ENCODE data around the gene PCGF6.
"Not testable (repeated sequence)": the region's sequence is repeated elsewhere in the genome, so short reads cannot be mapped to it uniquely, and the experiment has no call there.

PCGF6 gene

DNA sequence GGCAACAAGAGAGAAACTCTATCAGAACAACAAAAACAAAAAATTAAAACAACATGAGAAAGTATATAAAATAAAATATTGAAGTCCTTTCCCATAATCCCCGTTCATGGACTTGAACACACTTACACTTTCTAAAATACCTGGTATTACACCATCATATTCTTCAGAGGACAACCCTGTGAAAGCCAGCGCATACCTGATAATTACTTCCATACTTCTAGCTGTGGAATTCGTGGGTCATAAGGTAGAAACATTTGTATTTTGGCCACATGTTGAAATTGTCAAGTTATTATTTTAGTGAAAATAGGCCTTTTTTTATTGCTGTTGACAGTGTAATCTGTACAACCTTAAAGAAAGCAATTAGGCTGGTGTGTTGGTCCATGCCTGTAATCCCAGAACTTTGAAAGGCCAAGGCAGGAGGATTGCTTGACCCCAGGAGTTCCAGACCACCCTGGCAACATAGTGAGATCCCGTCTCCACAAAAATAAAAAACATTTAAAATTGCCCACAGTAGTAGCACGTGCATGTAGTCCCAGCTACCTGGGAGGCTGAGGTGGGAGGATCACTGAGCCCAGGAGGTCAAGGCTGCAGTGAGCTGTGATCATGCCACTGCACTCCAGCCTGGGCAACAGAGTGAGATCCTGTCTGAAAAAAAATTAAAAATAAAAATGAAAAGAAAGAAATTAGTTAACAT is 5.1 kb upstream of the PCGF6 start:
- DNase-seq (ENCODE audit: low read depth), result no peak
- H3K4me3 ChIP-seq (ENCODE audit: low read depth, low read length), result no peak overlapping the region
- TF ChIP-seq, protein P1, sequence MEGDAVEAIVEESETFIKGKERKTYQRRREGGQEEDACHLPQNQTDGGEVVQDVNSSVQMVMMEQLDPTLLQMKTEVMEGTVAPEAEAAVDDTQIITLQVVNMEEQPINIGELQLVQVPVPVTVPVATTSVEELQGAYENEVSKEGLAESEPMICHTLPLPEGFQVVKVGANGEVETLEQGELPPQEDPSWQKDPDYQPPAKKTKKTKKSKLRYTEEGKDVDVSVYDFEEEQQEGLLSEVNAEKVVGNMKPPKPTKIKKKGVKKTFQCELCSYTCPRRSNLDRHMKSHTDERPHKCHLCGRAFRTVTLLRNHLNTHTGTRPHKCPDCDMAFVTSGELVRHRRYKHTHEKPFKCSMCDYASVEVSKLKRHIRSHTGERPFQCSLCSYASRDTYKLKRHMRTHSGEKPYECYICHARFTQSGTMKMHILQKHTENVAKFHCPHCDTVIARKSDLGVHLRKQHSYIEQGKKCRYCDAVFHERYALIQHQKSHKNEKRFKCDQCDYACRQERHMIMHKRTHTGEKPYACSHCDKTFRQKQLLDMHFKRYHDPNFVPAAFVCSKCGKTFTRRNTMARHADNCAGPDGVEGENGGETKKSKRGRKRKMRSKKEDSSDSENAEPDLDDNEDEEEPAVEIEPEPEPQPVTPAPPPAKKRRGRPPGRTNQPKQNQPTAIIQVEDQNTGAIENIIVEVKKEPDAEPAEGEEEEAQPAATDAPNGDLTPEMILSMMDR (IDR thresholded peaks at IDR 0.05; ENCODE audit: insufficient read depth, low read depth, low read length, missing control alignments), result no peak

DNA sequence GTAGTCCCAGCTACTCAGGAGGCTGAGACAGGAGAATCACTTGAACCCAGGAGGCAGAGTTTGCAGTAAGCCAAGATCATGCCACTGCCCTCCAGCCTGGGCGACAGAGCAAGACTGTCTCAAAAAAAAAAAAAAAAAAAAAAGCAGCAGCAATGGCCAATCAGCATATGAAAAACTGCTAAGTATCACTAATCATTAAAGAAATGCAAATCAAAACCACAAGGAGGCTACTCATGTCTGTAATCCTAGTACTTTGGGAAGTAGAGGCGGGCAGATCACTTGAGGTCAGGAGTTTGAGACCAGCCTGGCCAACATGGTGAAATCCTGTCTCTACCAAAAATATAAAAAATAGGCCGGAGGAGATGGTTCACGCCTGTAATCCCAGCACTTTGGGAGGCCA is 3.6 kb upstream of the PCGF6 start:
- DNase-seq (ENCODE audit: low read depth); H3K4me3 ChIP-seq (ENCODE audit: low read depth, low read length): not testable (repeated sequence)

DNA sequence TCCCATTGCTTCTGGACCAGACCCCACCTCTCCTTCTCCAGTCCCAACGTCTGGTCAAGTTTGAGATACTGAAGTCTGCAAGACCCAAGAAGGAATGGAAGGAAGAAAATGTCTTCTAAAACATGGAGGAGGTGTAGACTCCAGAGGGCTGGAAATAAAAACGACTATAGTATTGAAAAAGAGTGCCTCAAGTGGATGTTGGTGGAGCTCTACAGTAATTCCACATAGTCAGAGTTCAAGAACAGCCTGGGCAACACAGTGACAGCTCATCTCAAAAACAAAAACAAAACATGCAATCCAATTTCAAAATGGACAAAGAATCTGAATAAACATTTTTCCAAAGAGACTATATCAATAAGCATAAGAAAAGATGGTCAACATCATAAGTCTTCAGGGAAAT is 2.3 kb upstream of the PCGF6 start:
- H3K4me3 ChIP-seq (ENCODE audit: low read depth, low read length), result no peak overlapping the region
- DNase-seq (ENCODE audit: low read depth), result peak; percentile 12
- TF ChIP-seq, protein P1 (IDR thresholded peaks at IDR 0.05; ENCODE audit: insufficient read depth, low read depth, low read length, missing control alignments), result no peak

DNA sequence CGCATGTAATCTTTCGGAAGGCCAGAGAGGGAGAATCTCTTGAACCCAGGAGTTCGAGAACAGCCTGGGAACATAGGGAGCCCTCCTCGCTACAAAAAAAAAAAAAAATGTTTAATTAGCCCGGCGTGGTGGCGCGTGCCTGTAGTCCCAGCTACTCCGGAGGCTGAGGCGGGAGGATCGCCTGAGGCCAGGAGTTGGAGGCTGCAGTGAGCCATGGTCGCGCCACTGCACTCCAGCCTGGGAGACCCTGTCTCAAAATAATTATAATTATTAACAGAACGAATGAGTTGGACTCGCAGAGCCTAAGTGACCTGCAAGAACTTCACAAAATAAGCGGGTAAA is 794 bp downstream of the PCGF6 start:
- TF ChIP-seq, protein P1 (IDR thresholded peaks at IDR 0.05; ENCODE audit: insufficient read depth, low read depth, low read length, missing control alignments), result no peak
- DNase-seq (ENCODE audit: low read depth), result no peak
- peak overlapping the region; percentile 96 for H3K4me3 ChIP-seq (ENCODE audit: low read depth, low read length)

DNA sequence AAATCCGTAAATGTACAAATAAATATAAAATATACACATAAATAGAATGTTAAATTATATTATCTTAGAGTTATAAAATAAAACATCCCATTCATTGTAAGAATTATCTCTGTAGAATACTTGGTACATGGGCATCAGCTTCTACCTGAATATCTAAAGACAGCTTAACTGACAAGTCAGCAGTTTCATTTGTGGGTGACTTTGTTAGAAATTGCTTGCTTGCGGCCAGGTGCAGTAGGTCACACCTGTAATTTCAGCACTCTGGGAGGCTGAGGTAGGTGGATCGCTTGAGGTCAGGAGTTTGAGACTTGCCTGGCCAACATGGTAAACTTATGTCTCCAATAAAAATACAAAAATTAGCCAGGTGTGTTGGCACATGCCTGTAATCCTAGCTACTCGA is 14.6 kb downstream of the PCGF6 start:
- no peak overlapping the region for H3K4me3 ChIP-seq (ENCODE audit: low read depth, low read length)
- no peak for DNase-seq (ENCODE audit: low read depth)
- TF ChIP-seq, protein P1 (IDR thresholded peaks at IDR 0.05; ENCODE audit: insufficient read depth, low read depth, low read length, missing control alignments), result no peak

DNA sequence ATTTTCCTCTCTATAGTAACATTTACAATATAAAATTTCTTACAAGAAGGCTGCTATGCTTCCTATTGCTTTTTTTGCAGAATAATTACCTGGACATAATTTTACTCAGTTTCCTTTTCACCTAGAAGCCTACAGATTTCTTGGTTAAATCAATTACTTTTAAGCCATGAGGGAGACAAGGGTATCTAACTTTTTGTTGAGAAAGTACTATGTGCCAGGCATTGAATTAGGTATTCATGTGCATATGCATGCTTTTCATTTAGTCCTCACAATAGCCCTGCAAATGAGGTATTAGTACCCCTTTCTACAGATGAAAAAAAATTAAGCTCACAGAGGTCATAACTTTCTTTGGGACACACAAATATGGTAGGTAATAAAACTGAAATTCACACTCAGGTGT is 16.4 kb downstream of the PCGF6 start:
- DNase-seq (ENCODE audit: low read depth), result no peak
- H3K4me3 ChIP-seq (ENCODE audit: low read depth, low read length), result no peak overlapping the region
- TF ChIP-seq, protein P1 (IDR thresholded peaks at IDR 0.05; ENCODE audit: insufficient read depth, low read depth, low read length, missing control alignments), result no peak

DNA sequence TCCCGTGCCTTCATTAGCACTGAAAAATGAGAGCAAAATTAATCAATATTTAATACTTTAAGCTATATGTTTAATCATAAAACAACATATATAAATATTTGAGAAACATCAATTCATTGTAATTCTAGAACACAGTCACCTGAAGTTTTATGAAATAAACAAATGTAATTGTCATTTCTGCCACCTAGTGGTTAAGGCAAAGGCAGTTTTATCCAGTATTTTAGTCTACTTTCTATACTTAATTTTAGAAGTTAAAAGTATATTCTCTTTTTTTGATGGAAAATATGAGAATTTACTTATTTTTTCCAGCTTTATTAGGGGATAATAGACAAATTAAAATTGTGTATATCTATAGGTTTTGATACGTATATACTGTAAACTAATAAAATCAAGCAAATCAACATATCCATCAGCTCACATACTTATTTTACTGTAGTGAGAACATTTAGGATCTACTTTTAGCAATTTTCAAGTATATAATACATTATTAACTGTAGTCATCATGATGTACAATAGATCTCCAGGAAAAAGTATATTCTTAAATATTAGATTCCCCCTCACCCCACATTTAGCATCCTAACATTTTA is 16.9 kb downstream of the PCGF6 start:
- H3K4me3 ChIP-seq (ENCODE audit: low read depth, low read length), result no peak overlapping the region
- TF ChIP-seq, protein P1 (IDR thresholded peaks at IDR 0.05; ENCODE audit: insufficient read depth, low read depth, low read length, missing control alignments), result peak; percentile 40
- DNase-seq (ENCODE audit: low read depth), result peak; percentile 31

Data from GM12865 (cell line).